SU-DHL-6 (cell line): Measurements from ENCODE around the gene MEIS2.

ENCODE experiments used
- CTCF ChIP-seq: fragments of 200-600 bp; sonication (generic); IDR thresholded peaks from one replicate; pipeline ENCODE4 v1.5.1; 2017; ENCODE audit warnings: antibody characterized with exemption, mild to moderate bottlenecking, low read length, moderate library complexity; ENCODE audit not compliant: insufficient read depth, poor library complexity, severe bottlenecking
- EZH2phosphoT487 ChIP-seq: fragments of 200-600 bp; sonication (generic), shearing (Covaris generic); conservative IDR thresholded peaks from 2 replicates; pipeline ENCODE4 v1.6.1; 2018; ENCODE audit warnings: mild to moderate bottlenecking, antibody characterized with exemption, low read length, moderate library complexity, mixed read lengths

GRCh38 chr15:36882056-36882455, 218.3 kb downstream of the MEIS2 start:
- TF ChIP-seq CTCF (no peak), EZH2phosphoT487 (no peak)
